Measurements from ENCODE around the gene AHDC1.
"Not testable (repeated sequence)": the region's sequence is repeated elsewhere in the genome, so short reads cannot be mapped to it uniquely, and the experiment has no call there.

AHDC1 gene

DNA sequence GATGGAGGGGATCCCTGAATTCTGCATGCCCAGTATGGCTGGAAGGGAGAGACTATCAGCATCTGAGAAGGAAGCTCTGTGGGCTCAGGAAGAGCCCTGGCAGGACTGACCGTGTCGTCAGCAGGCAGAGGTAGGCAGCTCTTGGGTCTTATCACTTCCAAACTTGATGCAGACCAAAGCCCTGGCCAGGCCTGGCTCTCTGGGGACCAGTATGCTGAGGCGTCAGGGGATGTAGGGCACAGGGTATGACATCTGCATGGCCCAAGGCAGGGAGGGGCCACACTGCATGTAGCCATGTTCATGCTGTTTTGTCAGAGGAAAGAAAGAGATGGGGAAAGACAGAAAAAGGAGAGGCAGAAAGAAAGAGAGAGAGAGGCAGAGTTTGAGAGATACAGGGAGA lies 24.8 kb upstream of the AHDC1 start:
- Histone ChIP-seq H3K36me3 (ENCODE audit: insufficient read depth, low read length) (no peaks in the 10 kb centered on the region), H3K4me3 (ENCODE audit: low read length) (no peak overlapping the region), H3K27me3 (ENCODE audit: insufficient read depth, low read length) (peaks cover 2% of the 10 kb centered on the region), H3K4me1 (ENCODE audit: insufficient read depth, low read length) (peaks cover 8% of the 10 kb centered on the region), H3K9me3 (ENCODE audit: low read length) (no peaks in the 10 kb centered on the region), H2AFZ (ENCODE audit: low read depth, low read length) (no peak overlapping the region)

GRCh38 chr1:27627733-27628132 lies 23.8 kb upstream of the AHDC1 start:
- not testable (repeated sequence) for H3K4me3 ChIP-seq (ENCODE audit: low read length); H3K36me3 ChIP-seq (ENCODE audit: insufficient read depth, low read length); H3K27me3 ChIP-seq (ENCODE audit: insufficient read depth, low read length); H3K4me1 ChIP-seq (ENCODE audit: insufficient read depth, low read length); H2AFZ ChIP-seq (ENCODE audit: low read depth, low read length); H3K9me3 ChIP-seq (ENCODE audit: low read length)

DNA sequence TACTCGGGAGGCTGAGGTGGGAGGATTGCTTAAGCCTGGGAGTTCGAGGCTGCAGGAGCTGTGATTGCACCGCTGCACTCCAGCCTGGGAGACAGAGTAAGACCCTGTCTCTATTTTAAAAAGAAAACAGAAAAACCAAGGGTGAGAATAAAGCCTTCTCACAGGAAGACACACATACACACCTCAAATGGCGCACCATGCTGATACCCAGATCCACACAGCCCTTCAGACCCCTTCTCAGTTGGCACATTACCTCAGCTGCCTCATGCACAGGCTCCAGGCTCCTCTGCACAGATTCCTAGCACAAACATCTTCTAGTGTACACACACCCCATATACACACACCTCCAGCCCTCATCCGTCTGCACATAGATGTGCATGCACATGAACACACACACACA lies 23.1 kb upstream of the AHDC1 start:
- Histone ChIP-seq H3K4me1 (ENCODE audit: insufficient read depth, low read length) (peaks cover 8% of the 10 kb centered on the region), H2AFZ (ENCODE audit: low read depth, low read length) (no peak overlapping the region)

GRCh38 chr1:27626031-27626935 lies 22.3 kb upstream of the AHDC1 start:
- Histone ChIP-seq H3K4me3 (ENCODE audit: low read length) (no peak overlapping the region), H3K27me3 (ENCODE audit: insufficient read depth, low read length) (no peaks in the 10 kb centered on the region), H3K4me1 (ENCODE audit: insufficient read depth, low read length) (peaks cover 8% of the 10 kb centered on the region), H3K36me3 (ENCODE audit: insufficient read depth, low read length) (no peaks in the 10 kb centered on the region), H3K9me3 (ENCODE audit: low read length) (no peaks in the 10 kb centered on the region), H2AFZ (ENCODE audit: low read depth, low read length) (no peak overlapping the region)

More for the DNA sequence above, 23.1 kb upstream of the AHDC1 start:
- H3K4me3 ChIP-seq (ENCODE audit: low read length): no peak overlapping the region
- H3K36me3 ChIP-seq (ENCODE audit: insufficient read depth, low read length): no peaks in the 10 kb centered on the region
- H3K9me3 ChIP-seq (ENCODE audit: low read length): no peaks in the 10 kb centered on the region
- H3K27me3 ChIP-seq (ENCODE audit: insufficient read depth, low read length): peaks cover 2% of the 10 kb centered on the region

DNA sequence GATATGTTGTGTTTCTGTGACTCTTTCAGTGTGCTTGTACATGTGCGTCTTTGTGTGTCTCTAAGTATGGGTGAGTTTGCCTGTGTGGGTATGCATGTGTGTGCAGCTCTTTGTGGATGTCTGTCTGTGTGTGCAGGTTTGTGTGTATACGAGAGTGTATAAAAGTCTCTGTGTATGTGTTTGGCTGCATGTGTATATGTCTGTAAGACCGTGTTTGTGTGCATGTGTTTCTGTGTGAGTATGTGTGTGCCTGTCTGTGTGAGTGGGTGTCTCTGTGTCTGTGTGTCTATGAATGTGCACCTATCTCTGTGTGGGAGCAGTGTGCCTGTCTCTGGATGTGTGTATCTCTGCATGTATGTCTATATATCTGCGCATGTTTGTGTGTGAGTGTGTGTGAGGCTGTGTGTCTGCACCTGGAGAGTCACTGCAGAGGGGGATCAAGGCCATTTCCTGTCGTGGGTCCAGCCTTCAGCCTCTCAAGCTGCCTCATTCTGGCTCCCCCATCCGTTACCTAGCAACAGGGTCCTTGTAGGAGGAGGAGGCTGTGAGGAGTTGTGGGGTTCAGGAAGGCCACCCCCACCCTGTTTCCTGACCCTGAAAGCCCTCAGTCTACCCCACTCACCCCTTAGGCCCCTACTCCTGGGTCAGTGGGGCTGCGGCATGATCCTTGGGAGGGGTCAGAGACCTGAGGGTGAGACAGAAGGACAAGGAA lies 20.7 kb upstream of the AHDC1 start:
- Histone ChIP-seq H3K4me3 (ENCODE audit: low read length) (no peak overlapping the region), H2AFZ (ENCODE audit: low read depth, low read length) (no peak overlapping the region), H3K9me3 (ENCODE audit: low read length) (no peaks in the 10 kb centered on the region), H3K36me3 (ENCODE audit: insufficient read depth, low read length) (no peaks in the 10 kb centered on the region), H3K4me1 (ENCODE audit: insufficient read depth, low read length) (peaks cover 8% of the 10 kb centered on the region), H3K27me3 (ENCODE audit: insufficient read depth, low read length) (no peaks in the 10 kb centered on the region)

DNA sequence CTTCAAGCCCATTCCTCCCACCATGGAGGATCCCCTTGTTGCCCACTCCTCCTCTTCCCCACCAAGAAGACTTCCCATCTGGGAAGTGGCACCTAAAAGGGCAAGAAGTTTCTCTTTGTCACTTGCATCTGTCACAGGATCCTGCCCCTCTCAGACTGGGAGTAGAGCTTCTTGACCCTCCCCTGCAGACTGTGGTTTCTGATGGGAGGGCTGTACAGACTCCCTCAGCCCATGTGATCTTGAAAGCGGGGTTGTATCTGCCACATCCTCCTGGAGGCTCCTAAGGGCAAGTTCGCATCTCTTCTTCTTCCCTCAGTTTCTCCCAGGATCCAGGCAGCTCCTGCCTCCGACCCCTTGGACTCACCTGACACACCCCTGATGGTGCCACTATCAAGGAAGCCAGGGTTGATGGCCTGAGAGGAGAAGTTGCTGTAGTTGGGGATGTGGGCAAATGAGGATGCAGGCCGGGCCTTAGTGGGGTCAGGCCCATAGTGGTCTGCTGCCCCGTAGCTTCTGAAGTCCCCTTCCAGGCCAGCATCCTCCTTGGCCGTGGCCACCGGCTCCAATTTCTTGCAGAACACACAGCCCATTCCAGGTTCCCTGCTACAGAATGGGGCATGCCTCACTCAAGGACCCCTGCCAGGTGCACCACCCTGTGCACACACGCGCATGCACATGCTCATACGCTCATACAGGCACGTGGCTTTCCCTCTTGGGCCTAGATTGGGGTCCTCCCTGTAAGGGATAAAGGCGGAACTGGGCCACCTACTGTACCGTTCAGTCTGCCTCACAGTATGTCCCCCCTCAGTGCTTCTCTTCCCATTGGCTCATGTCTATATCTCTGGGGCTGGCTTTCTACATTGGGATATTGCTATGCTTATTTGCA lies 19.6 kb upstream of the AHDC1 start:
- Histone ChIP-seq H2AFZ (ENCODE audit: low read depth, low read length) (no peak overlapping the region), H3K4me3 (ENCODE audit: low read length) (no peak overlapping the region), H3K27me3 (ENCODE audit: insufficient read depth, low read length) (no peaks in the 10 kb centered on the region), H3K36me3 (ENCODE audit: insufficient read depth, low read length) (no peaks in the 10 kb centered on the region), H3K4me1 (ENCODE audit: insufficient read depth, low read length) (peaks cover 8% of the 10 kb centered on the region), H3K9me3 (ENCODE audit: low read length) (no peaks in the 10 kb centered on the region)

DNA sequence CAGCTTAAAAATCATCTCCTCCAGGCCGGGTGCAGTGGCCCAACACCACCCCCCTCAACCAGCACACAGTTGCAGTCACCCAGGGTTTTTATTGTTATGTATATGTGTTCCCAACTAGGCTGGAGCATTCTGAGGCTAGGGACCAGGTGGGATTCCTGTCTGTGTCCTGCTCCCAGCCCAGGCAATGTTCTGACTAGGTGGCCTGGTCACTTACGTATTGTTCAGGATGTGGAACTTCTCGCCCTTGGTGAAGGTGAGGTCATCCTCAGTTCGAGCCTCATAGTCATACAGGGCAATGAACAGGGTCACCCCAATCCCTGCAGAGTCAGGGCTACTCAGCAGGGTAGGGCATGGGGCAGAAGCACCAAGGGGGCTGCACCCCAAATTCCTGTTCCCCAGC lies 18.9 kb upstream of the AHDC1 start:
- Histone ChIP-seq H3K9me3 (ENCODE audit: low read length) (no peaks in the 10 kb centered on the region), H3K27me3 (ENCODE audit: insufficient read depth, low read length) (no peaks in the 10 kb centered on the region), H3K36me3 (ENCODE audit: insufficient read depth, low read length) (no peaks in the 10 kb centered on the region), H3K4me3 (ENCODE audit: low read length) (no peak overlapping the region), H2AFZ (ENCODE audit: low read depth, low read length) (no peak overlapping the region), H3K4me1 (ENCODE audit: insufficient read depth, low read length) (peaks cover 8% of the 10 kb centered on the region)

DNA sequence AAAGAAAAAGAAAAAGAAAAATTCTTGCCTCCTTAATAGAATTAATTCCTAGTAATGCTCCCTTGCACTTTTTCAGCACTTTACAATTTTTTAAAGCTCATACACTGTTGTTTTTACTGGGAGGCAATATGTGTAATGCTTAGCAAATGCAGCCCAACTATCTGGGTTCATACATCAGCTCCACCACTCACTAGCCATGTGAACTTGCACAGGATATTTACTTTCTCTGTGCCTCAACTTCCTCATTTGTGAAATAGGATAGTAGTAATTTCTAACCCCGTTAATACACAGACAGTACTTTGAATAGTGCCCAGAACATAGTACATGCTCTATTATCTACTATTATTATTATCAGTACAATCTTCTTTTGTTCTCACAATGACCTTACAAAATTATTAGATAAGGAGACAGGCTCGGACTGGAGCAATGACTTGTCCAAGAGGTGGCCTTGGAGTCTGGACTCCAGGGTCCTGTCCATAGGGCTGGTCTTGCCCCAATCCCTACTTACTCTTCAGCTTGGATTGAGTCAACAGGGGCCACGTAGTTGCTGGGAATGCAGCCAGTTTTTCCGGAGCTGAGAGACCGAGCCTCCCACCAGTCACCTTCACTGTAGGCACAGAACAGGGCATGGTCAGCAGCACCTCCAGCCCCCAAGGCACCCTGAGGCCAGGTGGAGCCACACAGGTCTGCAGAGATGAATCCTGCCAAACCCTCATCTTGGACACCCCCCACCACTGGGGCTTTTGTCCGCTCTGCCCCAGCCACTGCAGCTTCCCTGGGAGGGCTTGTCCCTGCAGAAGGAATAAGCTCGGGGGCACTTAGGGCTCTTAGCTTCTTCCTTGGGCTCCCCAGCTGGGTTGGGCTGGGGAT lies 17.3 kb upstream of the AHDC1 start:
- no peaks in the 10 kb centered on the region for H3K36me3 ChIP-seq (ENCODE audit: insufficient read depth, low read length)

GRCh38 chr1:27619782-27620438 lies 16.0 kb upstream of the AHDC1 start:
- H3K27me3 ChIP-seq (ENCODE audit: insufficient read depth, low read length); H3K4me3 ChIP-seq (ENCODE audit: low read length); H2AFZ ChIP-seq (ENCODE audit: low read depth, low read length); H3K36me3 ChIP-seq (ENCODE audit: insufficient read depth, low read length); H3K4me1 ChIP-seq (ENCODE audit: insufficient read depth, low read length); H3K9me3 ChIP-seq (ENCODE audit: low read length): not testable (repeated sequence)

More for the DNA sequence above, 17.3 kb upstream of the AHDC1 start:
- Histone ChIP-seq H3K4me1 (ENCODE audit: insufficient read depth, low read length) (peaks cover 8% of the 10 kb centered on the region), H3K9me3 (ENCODE audit: low read length) (no peaks in the 10 kb centered on the region), H3K4me3 (ENCODE audit: low read length) (no peak overlapping the region), H2AFZ (ENCODE audit: low read depth, low read length) (no peak overlapping the region), H3K27me3 (ENCODE audit: insufficient read depth, low read length) (no peaks in the 10 kb centered on the region)

DNA sequence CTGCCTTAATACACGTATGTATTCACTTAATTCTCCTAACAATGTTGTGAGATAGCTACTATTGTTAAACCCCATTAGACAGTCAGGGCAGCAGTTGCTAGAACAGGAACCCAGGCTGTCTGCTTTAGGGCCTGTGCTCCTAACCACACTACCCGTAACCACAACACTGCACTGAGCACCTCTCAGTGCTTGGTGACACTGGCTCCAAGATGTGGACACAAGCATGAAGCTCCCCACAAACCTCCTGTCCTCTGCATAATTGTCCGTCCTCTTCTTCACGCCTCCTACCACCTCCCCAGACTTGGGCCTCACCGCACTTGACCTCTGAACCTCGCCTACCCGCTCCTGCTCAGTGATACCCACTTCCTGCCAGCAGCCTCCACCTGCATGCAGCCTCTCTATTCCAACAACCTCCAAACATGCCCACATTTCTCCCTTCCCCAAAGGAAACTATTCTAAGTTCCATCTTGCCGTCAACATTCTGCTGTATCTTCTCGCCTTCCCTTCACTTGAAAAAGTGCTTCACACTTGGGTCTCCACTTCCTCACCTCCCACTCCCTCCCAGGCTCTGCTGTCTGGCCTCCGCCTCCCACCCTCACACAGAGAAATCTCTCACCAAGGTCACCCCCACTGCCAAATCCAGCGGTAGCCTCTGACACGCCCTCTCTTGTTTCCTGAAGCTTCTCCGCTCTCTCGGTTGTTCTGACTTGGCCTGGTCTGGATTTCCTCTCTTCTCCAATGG lies 14.6 kb upstream of the AHDC1 start:
- Histone ChIP-seq H3K4me1 (ENCODE audit: insufficient read depth, low read length) (no peaks in the 10 kb centered on the region), H2AFZ (ENCODE audit: low read depth, low read length) (no peak overlapping the region), H3K27me3 (ENCODE audit: insufficient read depth, low read length) (no peaks in the 10 kb centered on the region), H3K4me3 (ENCODE audit: low read length) (no peak overlapping the region), H3K36me3 (ENCODE audit: insufficient read depth, low read length) (no peaks in the 10 kb centered on the region), H3K9me3 (ENCODE audit: low read length) (no peaks in the 10 kb centered on the region)

- no peaks in the 10 kb centered on the region for H3K9me3 ChIP-seq (ENCODE audit: low read length)
- no peak overlapping the region for H2AFZ ChIP-seq (ENCODE audit: low read depth, low read length)
- H3K4me1 ChIP-seq (ENCODE audit: insufficient read depth, low read length): no peaks in the 10 kb centered on the region
- no peak overlapping the region for H3K4me3 ChIP-seq (ENCODE audit: low read length)
- no peaks in the 10 kb centered on the region for H3K36me3 ChIP-seq (ENCODE audit: insufficient read depth, low read length)
- H3K27me3 ChIP-seq (ENCODE audit: insufficient read depth, low read length): no peaks in the 10 kb centered on the region
Measured at GRCh38 chr1:27617420-27617819, 13.5 kb upstream of the AHDC1 start.

Measured in neuron (in vitro differentiated cells).